ENCODE measurements around the gene BAZ2B.
A peak's percentile ranks its signal among the peaks of the same experiment; 100 is the strongest.

The BAZ2B gene

DNA sequence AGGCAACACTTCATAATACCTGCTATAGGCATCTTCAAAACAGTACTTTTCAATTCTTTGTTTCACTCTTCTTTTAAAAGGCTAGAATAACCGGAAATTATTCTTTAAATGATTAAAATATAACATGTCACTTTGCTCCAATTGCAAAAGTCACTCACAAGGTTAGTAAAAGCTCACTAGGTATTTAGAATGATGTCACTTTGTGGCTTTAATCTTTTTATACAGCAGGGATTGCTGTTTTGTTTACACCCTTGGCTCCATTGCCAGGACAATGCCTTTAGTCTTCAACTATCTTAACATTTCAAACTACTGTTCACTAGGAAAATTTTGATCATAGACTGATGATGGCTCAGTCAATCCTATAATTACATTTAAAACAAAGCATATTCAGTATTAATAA, 157.1 kb downstream of the BAZ2B start:
- TF ChIP-seq, protein P1, sequence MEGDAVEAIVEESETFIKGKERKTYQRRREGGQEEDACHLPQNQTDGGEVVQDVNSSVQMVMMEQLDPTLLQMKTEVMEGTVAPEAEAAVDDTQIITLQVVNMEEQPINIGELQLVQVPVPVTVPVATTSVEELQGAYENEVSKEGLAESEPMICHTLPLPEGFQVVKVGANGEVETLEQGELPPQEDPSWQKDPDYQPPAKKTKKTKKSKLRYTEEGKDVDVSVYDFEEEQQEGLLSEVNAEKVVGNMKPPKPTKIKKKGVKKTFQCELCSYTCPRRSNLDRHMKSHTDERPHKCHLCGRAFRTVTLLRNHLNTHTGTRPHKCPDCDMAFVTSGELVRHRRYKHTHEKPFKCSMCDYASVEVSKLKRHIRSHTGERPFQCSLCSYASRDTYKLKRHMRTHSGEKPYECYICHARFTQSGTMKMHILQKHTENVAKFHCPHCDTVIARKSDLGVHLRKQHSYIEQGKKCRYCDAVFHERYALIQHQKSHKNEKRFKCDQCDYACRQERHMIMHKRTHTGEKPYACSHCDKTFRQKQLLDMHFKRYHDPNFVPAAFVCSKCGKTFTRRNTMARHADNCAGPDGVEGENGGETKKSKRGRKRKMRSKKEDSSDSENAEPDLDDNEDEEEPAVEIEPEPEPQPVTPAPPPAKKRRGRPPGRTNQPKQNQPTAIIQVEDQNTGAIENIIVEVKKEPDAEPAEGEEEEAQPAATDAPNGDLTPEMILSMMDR (conservative IDR thresholded peaks at IDR 0.05; ENCODE audit: low read length): no peak
- no peak overlapping the region for H3K4me3 ChIP-seq (ENCODE audit: low read length)
- DNase-seq (ENCODE audit: low read depth): no peak

GRCh38 chr2:159457589-159457988, 158.8 kb downstream of the BAZ2B start:
- no peak for DNase-seq (ENCODE audit: low read depth)
- TF ChIP-seq, protein P1 (conservative IDR thresholded peaks at IDR 0.05; ENCODE audit: low read length): no peak
- no peak overlapping the region for H3K4me3 ChIP-seq (ENCODE audit: low read length)

DNA sequence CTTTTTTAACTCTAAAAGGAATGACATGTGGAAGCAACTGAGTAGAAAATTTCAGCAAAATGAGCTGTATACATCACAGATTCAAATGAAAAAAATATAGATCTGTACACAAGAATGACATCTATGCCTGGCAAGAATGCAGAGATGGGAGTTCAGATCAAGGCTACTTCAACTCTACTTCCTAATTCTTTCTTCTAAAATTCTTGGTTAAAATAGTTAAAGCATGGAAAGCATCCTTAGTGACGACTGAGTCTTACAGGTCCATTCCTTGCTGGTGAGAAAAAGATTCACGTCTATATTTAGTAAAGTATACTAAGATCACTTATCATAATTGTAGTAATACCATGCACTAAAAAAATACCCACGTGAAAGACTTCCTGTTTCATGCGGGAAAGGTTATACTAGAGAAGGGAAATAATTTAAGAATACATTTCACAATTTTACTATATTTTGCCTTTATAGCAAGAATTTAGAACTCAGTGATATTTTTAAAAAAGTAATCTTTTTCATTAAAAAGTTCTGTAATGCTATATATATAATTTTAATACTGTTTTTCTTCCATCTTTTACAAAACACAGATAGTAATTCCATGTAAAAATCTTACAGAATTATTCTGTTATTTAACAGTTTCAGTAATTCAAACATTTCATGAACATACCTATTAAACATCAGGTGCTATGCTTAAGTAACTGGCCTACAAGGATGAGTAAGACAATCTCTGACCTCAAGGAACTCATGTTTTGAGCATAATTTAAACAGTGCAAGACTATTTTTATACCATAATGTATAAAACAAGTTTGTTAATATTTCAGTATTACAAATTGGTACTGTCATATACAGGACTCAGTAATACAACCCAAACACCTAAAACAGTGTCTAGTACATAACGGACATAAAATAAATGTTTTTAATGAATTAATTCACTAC, 159.6 kb downstream of the BAZ2B start:
- H3K4me3 ChIP-seq (ENCODE audit: low read length): no peak overlapping the region
- peak; percentile 15 for DNase-seq (ENCODE audit: low read depth)
- TF ChIP-seq, protein P1 (conservative IDR thresholded peaks at IDR 0.05; ENCODE audit: low read length): no peak

- no peak for DNase-seq (ENCODE audit: low read depth)
- H3K4me3 ChIP-seq (ENCODE audit: low read length): no peak overlapping the region
- TF ChIP-seq, protein P1 (conservative IDR thresholded peaks at IDR 0.05; ENCODE audit: low read length): no peak
Measured at GRCh38 chr2:159455330-159455918, 160.9 kb downstream of the BAZ2B start.

GRCh38 chr2:159454185-159454584, 162.2 kb downstream of the BAZ2B start:
- H3K4me3 ChIP-seq (ENCODE audit: low read length): no peak overlapping the region
- peak; percentile 9 for DNase-seq (ENCODE audit: low read depth)
- TF ChIP-seq, protein P1 (conservative IDR thresholded peaks at IDR 0.05; ENCODE audit: low read length): no peak

DNA sequence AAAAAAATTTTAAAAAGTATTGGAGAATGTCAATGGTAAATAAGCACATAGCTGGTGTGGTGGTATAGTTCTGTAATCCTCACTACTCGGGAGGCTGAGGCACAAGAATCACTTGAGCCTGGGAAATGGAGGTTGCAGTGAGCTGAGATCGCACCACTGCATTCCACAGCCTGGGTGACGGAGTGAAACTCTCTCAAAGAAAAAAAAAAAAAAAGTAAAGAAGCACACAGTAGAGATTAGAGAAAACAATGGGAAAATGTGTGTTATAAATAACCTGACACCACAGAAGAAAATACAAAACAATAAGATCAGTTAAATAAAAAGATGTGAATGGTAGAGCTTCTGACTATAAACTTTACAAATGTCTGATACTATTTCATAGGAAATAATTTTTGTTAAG, 166.2 kb downstream of the BAZ2B start:
- H3K4me3 ChIP-seq (ENCODE audit: low read length): no peak overlapping the region
- DNase-seq (ENCODE audit: low read depth): no peak
- TF ChIP-seq, protein P1 (conservative IDR thresholded peaks at IDR 0.05; ENCODE audit: low read length): no peak
